NCI-H2196 (cell line): Measurements from ENCODE around the gene TPP1.

Experiments
- DNase-seq: peaks from one replicate; lab custom pipeline; 2025; ENCODE audit not compliant: unreplicated experiment; lab: John Stamatoyannopoulos, UW

TPP1 gene

DNA sequence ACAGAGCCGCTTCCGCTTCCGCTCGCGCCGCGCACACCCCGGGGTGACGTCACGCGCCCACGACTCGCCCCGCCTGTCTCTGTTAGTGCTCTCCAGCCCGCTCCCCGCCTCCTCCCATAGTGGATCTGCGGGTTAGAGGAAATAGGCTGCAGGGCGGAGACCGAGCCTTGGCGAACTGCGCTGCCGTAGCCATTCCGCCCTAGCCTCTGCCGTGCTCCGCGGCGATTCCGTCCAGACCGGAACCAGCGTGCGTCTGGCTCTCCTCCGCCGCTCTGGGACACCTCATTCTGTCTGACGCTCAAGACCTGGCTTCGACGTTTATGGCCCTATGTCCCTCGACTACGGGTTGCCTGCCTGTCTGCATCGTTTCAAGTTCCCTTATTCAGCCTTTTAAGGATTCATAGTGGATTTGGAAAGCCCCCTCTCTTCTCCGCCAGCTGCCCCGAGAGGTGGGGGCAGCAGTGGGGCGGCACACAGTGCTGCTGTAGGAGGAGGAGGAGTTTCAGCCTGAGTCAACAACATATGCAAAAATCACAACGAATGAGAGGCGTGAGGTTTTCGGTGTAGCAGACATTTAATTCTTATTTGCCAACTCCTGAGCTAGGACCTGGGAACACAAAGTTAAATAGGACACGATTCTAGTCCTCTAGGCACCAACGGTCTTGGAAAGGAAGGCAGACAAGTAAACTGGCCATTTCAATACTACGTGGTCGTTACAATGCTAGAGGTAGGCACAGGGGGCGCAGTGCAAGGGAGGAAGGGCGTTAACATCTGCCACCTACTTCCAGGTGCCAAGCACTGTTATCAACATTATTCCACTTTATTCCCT lies 6.8 kb downstream of the TPP1 start, which contains the start of gene TAF10:
Gene TAF10, minus strand, starts transcription at position 4 of the 829 bp plus-strand sequence. CDS start 27 bp downstream, outside the sequence.
- DNase-seq: peak; percentile 96

- no peak for DNase-seq
Observed at GRCh38 chr11:6611963-6612212, 7.3 kb downstream of the TPP1 start.

DNA sequence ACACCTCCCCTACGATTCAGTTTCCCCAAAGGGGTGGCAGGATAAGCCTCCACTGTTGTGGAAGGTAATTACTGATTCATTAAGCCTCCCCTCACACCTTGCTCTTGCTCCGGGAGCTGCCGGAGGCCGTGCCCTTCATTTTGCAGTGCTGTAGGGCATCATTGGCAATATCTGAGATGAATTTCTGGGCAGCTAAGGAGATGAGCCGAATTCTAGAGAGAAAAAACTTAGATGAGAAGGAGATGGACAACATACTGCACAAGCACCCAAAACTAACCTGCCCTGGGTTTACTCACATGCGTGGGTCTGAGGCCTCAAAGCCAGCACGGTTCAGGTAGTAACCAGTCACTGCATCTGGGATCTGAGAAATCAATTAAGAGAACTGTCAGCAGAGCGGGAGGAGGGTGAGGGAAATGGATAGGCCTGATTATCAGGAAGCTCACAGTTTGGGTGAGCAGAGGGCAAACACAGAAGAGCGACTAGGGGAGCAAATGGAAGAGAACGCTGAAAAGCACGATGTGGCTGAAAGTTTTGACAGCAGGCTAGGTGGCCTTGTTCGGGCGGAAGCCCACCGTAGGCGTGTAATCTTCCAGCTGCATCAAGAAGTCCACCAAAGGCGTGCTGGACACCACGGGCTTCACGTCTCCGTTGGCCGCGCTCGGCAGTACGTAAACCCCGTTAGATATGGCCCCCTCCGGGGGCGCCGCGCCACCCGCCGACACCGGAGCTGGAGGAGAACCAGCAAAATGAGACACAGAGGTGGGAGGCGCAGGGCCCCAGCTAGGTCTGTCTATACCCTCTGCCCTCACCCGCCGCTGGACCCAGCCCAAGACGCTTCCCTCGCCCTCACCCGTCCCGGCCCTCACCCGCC lies 7.9 kb downstream of the TPP1 start:
- no peak for DNase-seq

DNA sequence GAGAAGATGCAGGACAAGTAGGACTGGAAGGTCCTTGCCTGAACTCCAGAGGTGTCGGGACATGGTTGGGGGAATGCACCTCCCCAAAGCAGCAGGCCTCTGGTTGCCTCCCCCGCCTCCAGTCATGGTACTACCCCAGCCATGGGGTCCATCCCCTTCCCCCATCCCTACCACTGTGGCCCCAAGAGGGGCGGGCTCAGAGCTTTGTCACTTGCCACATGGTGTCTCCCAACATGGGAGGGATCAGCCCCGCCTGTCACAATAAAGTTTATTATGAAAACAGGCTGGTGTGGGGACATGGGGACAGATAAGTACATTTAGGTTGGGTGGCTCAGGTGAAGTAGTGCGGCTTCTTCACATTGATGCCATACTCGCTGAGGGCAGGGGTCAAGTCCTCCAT lies 8.6 kb downstream of the TPP1 start:
- DNase-seq: no peak

GRCh38 chr11:6609502-6610015 lies 9.7 kb downstream of the TPP1 start:
- no peak for DNase-seq

GRCh38 chr11:6608726-6609501 lies 10.3 kb downstream of the TPP1 start:
- DNase-seq: no peak

- no peak for DNase-seq
Observed at GRCh38 chr11:6608011-6608410, 11.2 kb downstream of the TPP1 start.

GRCh38 chr11:6607190-6607795 lies 11.9 kb downstream of the TPP1 start:
- no peak for DNase-seq

GRCh38 chr11:6606471-6607189 lies 12.6 kb downstream of the TPP1 start:
- peak; percentile 84 for DNase-seq

DNA sequence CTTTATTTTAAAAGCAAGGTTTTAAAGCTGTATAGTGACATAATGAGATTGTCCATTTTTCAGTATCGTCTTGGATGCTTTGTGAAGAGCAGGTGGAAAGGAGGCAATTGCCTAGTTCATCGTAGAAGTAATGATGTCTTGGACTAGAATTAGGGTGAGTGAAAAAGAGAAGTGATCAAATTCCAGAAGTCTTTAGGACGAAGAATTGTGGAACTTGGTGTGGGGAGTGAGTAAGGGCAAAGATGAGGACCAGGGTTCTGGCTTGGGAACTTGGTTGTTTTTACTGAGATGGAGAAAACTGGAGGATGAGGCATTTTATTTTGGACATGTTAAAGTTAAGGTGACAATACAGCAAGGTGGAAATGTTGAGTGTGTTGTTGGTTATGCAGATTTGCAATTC lies 14.4 kb downstream of the TPP1 start:
- DNase-seq: no peak

- peak; percentile 15 for DNase-seq
Observed at GRCh38 chr11:6604081-6604626, 15.1 kb downstream of the TPP1 start.

DNA sequence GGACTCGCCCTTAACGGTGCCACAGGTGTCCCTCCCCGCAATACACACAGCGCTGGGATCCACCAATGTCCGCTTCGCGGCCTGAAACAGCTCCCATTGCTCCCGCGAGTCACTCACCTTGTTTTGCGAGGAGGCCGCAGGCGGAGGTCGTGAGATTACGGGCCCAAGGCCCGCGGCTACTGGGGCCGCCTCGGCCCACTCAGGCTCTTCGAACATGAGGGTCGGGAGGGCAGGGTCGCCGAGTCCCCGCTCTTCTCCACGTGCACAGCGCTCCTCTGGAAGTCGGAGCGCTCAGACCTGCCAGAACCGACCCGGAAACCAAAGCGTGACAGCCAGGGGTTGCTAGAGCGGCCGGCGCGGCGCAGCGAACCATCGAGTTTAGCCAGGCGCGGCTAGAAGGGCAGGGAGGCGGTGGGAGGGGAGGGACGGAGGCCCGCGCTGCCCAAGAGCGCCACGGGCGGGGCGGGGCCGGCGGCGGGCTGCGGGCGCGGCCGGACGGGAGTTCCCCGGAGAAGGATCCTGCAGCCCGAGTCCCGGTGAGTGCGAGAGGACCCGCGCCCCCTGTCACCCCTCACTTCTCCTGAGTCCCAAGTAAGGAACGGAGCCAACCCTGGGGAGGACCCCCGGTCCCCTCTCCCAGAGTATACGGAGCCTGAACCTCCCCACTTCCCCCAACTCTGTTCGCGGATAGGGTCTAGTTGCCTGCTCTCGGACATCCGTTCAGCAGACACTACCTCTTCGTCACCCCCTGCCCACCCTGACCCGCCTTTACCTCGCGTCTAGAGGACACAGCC lies 15.7 kb downstream of the TPP1 start, which contains the start of the genes ILK and RRP8:
Gene ILK, plus strand, starts transcription at position 488 of the 794 bp plus-strand sequence. CDS start 498 bp downstream, outside the sequence.
Gene RRP8, minus strand, starts transcription at position 330 of the 794 bp plus-strand sequence. Its CDS starts 114 bp downstream, at position 216.
- DNase-seq: peak; percentile 92

GRCh38 chr11:6602096-6602940 lies 16.9 kb downstream of the TPP1 start:
- no peak for DNase-seq

DNA sequence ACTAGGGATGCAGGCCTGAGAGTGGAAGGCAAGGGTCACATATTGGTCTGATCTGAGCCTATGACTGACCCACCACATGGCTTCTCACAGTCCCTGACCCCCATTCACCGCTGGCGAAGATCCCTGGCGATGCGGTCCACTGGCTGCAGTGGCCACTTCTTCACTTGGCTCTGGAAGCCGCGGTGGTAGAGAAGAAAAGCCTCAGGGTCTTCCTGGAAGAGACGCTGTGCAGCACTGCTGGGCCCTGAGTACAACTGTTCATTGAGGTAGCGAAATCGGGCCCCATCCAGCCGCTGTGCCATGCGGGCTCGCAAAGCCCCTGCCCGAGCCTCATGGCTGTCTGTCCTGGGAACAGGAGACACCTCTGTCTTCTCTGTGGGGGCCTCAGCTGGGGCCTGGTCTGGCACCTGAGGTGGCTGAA lies 18.2 kb downstream of the TPP1 start:
- no peak for DNase-seq

- no peak for DNase-seq
Observed at GRCh38 chr11:6599881-6600390, 19.3 kb downstream of the TPP1 start.

DNA sequence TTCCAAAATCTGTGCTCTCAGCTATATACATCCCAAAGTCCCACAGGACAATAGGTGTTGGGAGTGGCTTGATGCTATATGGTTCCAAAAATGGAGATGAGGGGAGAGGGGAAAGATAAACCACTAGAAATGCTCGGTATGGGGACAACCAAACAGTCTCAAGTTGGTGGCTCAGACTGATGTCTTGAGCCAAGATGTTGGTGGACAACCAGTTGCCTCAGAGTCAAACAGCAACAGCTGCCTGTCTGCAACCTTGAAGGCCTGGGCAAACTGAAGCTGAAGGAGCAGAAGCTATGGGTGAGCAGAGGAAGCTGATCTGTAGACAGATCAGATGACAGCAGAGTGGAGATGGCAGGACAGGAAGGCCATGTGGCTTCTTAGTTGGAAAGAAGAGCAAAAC lies 19.8 kb downstream of the TPP1 start:
- no peak for DNase-seq

DNA sequence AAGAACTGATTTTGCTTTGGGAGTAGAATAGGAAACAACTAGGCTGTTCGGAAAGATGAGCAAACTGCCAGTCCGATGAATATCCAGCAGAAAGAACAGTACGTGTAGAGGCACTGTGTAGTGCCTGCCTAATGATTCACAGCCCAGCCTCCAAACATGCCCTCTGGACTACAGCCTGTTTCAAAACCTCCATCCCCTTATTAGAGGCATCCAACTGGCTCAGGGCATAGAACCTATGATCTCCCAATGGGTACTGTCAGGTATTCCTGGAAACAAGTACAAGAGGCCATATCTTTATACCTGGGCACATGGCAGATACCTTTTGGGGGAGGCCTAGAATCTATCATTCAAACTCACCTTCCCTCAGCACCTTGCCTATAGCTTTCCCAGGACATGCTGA lies 20.7 kb downstream of the TPP1 start:
- no peak for DNase-seq
